Measurements from ENCODE around the gene WAC.
A peak's percentile ranks its signal among the peaks of the same experiment; 100 is the strongest.
"Not testable (repeated sequence)": the region's sequence is repeated elsewhere in the genome, so short reads cannot be mapped to it uniquely, and the experiment has no call there.

Gene WAC, protein sequence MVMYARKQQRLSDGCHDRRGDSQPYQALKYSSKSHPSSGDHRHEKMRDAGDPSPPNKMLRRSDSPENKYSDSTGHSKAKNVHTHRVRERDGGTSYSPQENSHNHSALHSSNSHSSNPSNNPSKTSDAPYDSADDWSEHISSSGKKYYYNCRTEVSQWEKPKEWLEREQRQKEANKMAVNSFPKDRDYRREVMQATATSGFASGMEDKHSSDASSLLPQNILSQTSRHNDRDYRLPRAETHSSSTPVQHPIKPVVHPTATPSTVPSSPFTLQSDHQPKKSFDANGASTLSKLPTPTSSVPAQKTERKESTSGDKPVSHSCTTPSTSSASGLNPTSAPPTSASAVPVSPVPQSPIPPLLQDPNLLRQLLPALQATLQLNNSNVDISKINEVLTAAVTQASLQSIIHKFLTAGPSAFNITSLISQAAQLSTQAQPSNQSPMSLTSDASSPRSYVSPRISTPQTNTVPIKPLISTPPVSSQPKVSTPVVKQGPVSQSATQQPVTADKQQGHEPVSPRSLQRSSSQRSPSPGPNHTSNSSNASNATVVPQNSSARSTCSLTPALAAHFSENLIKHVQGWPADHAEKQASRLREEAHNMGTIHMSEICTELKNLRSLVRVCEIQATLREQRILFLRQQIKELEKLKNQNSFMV

GRCh38 chr10:28532337-28533185 lies at the start of gene WAC:
Gene WAC (plus strand): TSS chr10:28533118. CDS start chr10:28533580, 462 bp downstream.
- peak; percentile 82 for DNase-seq (ENCODE audit: low read depth, low spot score)

DNA sequence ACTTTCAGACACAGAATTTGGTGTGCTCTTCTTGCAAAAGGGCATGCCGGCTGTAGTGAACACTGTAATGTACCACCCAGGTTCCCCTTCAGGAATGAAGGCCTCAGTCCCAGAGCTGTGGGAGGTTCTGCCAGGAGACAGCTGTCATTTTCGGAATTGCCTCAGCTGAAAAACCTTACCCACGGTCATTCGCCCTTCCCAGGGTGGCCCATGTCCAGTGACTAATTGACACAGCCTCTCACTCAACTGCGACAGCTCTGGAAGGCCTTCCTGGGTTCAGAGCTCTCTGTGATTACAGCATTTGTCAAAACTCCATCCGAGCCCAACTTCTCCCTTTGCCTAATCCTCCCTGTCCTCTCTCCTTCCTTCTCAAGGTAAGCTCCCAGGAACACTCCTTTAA lies 43.7 kb upstream of the WAC start:
- no peak for DNase-seq (ENCODE audit: low read depth, low spot score)

- not testable (repeated sequence) for DNase-seq (ENCODE audit: low read depth, low spot score)
These were observed 42.6 kb upstream of the WAC start for GRCh38 chr10:28490256-28490865.

DNA sequence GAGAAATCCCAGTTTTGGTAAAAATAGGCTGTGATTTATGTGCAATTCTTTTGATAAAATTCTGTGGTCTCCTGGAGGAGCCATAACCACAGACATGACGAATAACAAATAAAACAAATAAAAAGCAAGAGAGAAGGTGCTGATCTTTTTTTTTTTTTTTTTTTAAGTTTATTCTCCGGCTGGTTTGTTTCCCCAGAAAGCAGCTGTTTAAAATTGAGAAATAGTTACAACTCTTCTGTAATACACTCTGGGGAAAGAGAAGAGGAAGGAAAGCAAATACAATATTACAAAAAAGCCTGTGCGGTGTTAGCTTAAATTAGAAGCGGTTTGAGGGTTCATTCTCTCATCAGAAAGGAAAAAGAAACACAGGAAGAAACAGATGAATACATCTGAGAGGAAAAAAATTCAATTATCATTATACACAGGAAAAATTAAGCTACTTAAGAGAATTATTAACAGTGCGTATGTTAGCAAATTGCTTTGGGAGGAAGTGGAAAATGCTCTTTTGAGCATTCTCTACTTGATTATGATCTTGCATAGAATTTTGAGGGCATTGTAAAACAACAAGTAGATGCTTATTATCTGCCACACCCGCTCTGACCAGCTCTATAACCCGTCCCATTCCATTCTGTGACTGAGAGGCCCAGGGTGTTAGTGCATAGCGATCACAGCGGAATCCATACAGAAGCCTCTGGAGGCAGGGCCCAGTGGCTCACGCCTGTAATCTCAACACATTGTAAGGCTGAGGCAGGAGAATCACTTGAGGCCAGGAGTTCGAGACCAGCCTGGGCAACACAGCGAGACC lies 40.6 kb upstream of the WAC start:
- no peak for DNase-seq (ENCODE audit: low read depth, low spot score)

GRCh38 chr10:28494420-28494819 lies 38.5 kb upstream of the WAC start:
- no peak for DNase-seq (ENCODE audit: low read depth, low spot score)

DNA sequence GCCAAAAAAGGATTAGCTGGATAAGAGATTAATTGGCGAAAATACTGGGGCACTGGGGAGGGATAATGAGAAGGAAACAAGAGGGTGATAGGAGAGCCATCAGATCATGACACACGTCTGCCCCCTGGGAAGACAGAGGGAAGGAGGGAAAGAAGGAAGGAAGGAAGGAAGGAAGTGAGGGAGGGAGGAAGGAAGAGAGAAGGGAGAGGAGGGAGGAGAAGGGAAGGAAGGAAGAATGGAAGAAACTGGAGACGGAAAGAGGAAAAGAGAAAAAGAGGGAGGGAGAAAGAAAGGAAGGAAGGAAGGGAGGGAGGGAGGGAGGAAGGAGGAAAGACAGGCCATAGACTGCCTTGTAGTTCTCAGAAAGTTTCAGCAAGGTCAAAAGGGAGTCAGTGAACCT lies 37.8 kb upstream of the WAC start:
- no peak for DNase-seq (ENCODE audit: low read depth, low spot score)

DNA sequence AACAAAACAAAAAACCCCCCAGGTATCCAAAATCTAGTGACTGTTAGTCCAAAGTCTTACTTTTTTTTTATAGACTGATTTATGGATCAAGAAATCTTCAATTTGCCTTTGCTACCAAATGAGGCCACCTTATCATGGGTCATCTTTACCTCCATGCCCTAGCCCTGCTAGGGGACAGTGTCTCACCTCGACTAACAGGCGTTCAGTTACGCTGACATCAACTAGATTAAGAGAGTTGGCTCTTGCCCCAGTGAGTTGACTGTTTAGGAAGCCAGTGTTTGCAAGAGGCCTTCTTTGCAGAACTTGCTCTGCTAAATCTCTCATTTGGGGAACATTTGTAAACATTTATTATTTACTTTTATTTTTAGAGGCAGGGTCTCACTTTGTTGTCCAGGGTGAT lies 36.9 kb upstream of the WAC start:
- DNase-seq (ENCODE audit: low read depth, low spot score), result no peak

GRCh38 chr10:28496481-28496961 lies 36.4 kb upstream of the WAC start:
- no peak for DNase-seq (ENCODE audit: low read depth, low spot score)

DNA sequence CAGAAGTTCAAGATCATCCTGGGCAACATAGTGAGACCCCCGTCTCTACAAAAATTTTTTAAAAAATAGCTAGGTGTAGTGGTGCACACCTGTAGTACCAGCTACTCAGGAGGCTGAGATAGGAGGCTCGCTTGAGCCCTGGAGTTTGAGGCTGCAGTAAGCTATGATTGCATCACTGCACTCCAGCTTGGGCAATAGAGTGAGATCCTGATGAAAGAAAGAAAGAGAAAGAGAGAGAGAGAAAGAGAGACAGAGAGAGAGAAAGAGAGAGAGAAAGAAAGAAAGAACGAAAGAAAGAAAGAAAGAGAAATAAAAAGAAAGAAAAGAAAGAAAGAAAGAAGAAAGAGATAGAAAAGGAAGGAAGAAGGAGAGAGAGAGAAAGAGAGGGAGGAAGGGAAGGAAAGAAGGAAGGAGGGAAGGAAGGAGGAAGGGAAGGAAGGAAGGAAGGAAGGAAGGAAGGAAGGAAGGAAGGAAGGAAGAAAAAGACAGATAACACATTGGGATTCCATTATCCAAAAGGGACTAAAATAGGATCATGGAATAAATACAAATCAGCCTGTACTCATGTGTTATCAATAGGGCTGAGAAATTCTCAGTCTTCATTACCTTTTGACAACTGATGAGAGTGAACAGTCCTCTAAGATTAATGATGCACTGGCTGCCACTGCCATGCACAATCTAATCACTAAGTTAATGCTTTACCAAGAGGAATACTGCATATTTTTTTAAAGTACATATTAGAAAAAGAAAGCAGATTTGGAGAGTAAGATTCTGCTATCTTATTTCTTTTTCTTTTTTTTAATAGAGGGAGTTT lies 35.4 kb upstream of the WAC start:
- no peak for DNase-seq (ENCODE audit: low read depth, low spot score)

GRCh38 chr10:28500203-28500602 lies 32.7 kb upstream of the WAC start:
- DNase-seq (ENCODE audit: low read depth, low spot score), result not testable (repeated sequence)

DNA sequence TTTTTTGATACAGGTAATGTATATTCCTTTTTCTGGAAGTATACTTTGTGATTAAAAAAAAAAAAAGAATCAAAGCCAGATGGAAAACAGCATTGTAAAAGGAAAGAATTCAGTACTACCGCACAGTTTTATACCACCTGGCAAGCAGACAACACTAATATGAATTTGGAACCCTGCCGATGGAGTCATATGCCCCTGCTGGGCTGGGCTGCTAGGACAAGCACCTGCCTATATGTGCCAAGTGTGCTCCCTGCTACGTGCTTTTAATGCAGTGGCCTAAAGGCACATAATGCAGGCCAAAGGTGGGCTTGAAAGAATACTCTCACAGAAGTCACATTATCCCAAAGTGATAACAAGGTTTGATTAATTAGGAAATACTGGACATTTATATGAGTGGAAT lies 29.8 kb upstream of the WAC start:
- no peak for DNase-seq (ENCODE audit: low read depth, low spot score)

DNA sequence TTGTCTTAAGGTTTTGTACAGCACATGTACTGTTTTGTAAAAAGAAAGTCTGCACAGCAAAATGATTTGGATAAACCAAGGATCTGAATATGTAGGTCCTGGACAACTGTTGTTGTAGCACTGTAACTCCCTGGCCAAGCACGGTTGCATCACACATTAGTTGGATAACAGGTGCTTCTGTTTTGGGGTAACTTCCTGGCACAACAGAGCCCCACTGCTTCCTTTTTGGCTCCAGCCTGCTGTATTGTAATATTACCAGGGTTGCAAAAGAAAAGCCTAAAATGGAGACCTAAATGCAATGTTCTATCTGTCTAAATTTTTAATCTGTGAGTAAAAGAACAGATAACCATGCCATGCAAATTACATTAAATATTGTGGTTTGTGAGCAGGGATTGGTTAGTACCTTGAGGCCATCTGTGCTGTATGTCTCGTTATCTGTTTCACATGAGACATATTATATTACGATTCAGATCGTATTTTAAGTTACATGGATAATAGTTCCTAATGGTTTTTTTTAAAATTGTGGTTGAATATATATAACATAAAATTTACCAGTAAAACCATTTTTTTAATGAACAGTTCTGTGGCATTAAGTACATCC lies 27.5 kb upstream of the WAC start:
- no peak for DNase-seq (ENCODE audit: low read depth, low spot score)

- no peak for DNase-seq (ENCODE audit: low read depth, low spot score)
These were observed 24.5 kb upstream of the WAC start for GRCh38 chr10:28508304-28508925.

DNA sequence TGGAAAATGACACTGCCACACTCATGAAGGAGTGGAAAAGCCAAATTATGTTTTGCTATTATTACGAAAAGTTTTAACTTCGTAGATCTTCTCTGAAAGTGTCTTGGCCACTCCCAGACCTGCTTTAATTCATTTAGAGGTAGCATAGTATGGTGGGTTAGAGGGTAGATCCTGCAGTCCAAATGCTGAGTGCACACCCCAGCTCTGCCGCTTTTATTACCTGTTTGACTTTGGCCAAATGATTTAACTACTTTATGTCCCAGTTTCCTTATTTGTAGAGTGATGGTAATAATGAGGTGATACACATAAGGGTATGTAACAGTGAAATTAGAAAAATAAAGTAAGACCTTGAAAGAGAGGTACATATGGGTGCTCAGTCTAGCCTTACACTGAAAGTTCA lies 23.6 kb upstream of the WAC start:
- DNase-seq (ENCODE audit: low read depth, low spot score), result no peak

- DNase-seq (ENCODE audit: low read depth, low spot score), result no peak
These were observed 18.3 kb upstream of the WAC start for GRCh38 chr10:28514648-28515047.

- DNase-seq (ENCODE audit: low read depth, low spot score), result no peak
These were observed 12.6 kb upstream of the WAC start for GRCh38 chr10:28520346-28520745.

DNA sequence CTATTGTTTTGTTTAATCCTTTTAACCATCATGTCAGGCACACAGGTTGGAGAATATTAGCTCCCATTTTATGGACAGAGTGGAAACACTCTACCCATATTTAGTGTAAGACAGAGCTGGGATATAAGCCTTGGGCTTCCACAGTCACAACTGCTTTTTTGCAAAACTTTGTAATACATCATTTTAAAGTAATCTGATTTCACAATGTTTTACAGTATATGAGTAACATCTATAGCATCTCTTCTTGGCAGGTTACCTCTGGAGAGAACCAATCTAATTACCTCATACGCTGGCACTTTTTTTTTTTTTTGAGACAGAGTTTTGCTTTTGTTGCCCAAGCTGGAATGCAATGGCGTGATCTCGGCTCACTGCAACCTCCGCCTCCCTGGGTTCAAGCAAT lies 12.1 kb upstream of the WAC start:
- DNase-seq (ENCODE audit: low read depth, low spot score), result not testable (repeated sequence)

GRCh38 chr10:28521961-28522360 lies 11.0 kb upstream of the WAC start:
- DNase-seq (ENCODE audit: low read depth, low spot score), result not testable (repeated sequence)

DNA sequence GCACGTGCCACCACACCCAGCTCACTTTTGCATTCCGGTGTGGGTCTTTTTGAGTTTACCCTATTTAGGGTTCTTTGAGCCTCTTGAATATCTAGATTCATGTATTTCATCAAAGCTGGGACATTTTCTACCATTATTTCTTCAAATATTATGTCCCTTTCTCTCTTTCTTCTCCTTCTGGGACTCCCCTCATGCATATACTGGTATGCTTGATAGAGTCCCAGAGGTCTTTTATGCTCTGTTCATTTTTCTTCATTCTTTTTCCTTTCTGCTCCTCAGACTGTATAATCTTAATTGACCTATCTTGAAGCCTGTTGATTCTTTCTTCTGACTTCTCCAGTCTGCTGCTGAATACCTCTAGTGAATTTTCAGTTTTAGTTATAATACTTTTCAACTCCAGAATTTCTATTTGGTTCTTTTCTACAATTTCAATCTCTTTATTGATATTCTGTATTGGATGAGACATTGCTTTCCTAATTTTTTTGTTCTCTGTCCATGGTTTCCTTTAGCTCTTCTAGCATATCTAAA lies 9.1 kb upstream of the WAC start:
- DNase-seq (ENCODE audit: low read depth, low spot score), result no peak
